Right lobe of liver (tissue), 6 donors: Measurements from ENCODE around the gene COIL. TPM values are rescaled to one million over a fixed set of nuclear protein-coding genes. Genes with fewer than 3 reads are reported as not detected.
A peak's percentile ranks its signal among the peaks of the same experiment; 100 is the strongest.

Source experiments
- ATAC-seq, 4 donors: fragments of 200-7000 bp; cut with Tn5 transposase; one replicate each; pipeline ENCODE4 v1.9.1; 2020; ENCODE audit warnings: mild to moderate bottlenecking in 4 of 4, moderate library complexity in 4 of 4
- DNase-seq, 3 donors: peaks; one replicate each; pipeline ENCODE4 v3.0.0-alpha.2; 2020
- H3K27ac ChIP-seq, 3 donors: fragments of 200-600 bp; one replicate each; pipeline ENCODE4 v1.8.0; 2022
- H3K27me3 ChIP-seq, 2 donors: fragments of 200-600 bp; one replicate each; pipeline ENCODE4 v1.8.0; 2022
- H3K36me3 ChIP-seq, 4 donors: fragments of 200-600 bp; sonication (generic) in 1 of 4; one replicate each; pipeline versions ENCODE4 v1.5.1 to v1.8.0; 2017 to 2022; ENCODE audit warnings: control low read depth in 1 of 4
- H3K4me1 ChIP-seq, 4 donors: fragments of 200-600 bp; sonication (generic) in 1 of 4; one replicate each; pipeline versions ENCODE4 v1.5.1 to v1.8.0; 2017 to 2022; ENCODE audit warnings: control low read depth in 1 of 4
- H3K4me3 ChIP-seq, 3 donors: fragments of 200-600 bp; one replicate each; pipeline ENCODE4 v1.8.0; 2022
- H3K9me3 ChIP-seq, 4 donors: fragments of 200-600 bp; sonication (generic) in 1 of 4; one replicate each; pipeline versions ENCODE4 v1.5.1 to v1.8.0; 2017 to 2022; ENCODE audit warnings: control low read depth in 1 of 4
- POLR2A ChIP-seq: fragments of 450-650 bp; IDR thresholded peaks from one replicate; pipeline ENCODE4 v1.6.1; 2017; ENCODE audit warnings: antibody characterized with exemption, mild to moderate bottlenecking
- WGBS: methylation state at CpG from one replicate; pipeline ENCODE4 v1.1.6; 2018; ENCODE audit warnings: low coverage, low lambda C conversion rate; ENCODE audit not compliant: insufficient coverage; ENCODE audit errors: missing lambda C conversion rate; 5-methylcytosine and 5-hydroxymethylcytosine counted together
- intact Hi-C, 2 donors: fragments of 100-400 bp; cut with DNase I; formaldehyde crosslinking; loops; one replicate each; pipeline versions ENCODE4 v1.11.2 to v1.14.1; 2022
- total RNA-seq, 6 experiments: library from RNA; depleted of rRNA in 2 of 6; stranded (reverse); fragments of >200 nt in 2 of 6; fragmentation: NEBNext Ultra II Directional in 3 of 6; extraction: Animal tissue kit (Norgen Biotek cat#: 25700) in 3 of 6; gene quantifications; one replicate each; pipeline versions ENCODE4 v1.1.0 to v1.2.4, GENCODE V29; 2016 to 2023
- TF ChIP-seq, protein P1 (sequence below), 4 donors: fragments of 200-600 bp in 3 of 4; fragments of 450-650 bp in 1 of 4; IDR thresholded peaks; one replicate each; pipeline versions ENCODE4 v1.5.1 to v1.8.0; 2016 to 2022; ENCODE audit warnings: antibody characterized with exemption in 4 of 4, mild to moderate bottlenecking in 2 of 4
- donor health status: DM: no; HTN: yes; CAD: no.
- donor health status: DM: no; HTN: no; CAD: no.
- donor health status: DM: no; HTN: no; CAD: no.
- donor health status: DM: no; HTN: yes; CAD: no.
- donor health status: DM: no; HTN: yes; CAD: no.

The COIL gene
- total RNA-seq, 6 experiments from 2014 or later, result 5.5 to 7.1 (median 6.5) TPM

DNA sequence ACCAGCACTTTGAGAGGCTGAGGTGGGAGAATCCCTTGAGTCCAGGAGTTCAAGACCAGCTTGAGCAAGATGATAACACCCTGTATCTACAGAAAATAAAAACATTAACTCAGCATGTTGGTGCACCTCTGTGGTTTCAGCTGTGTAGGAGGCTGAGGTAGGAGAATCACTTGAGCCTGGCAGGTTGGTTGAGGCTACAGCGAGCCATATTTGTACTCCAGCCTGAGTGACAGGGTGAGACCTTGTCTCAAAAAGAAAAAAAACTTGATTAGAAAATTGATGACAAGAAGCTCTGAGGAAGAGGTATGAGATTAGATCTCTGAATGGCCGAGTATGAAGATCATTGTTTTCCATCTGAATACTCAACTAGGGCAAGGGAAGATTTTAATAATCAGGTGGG lies 48.1 kb upstream of the COIL start:
- Histone ChIP-seq H3K4me1 (no peaks in the 10 kb centered on the region), H3K27me3 (no peaks in the 10 kb centered on the region), H3K9me3 (peaks cover 0 to 5% (median 0%) of the 10 kb centered on the region in 4 donors), H3K36me3 (no peaks in the 10 kb centered on the region), H3K27ac (no peak overlapping the region), H3K4me3 (no peak overlapping the region)
- intact Hi-C loops, result no loop called here
- ATAC-seq (no peak), DNase-seq (no peak)
- TF ChIP-seq POLR2A, result no peak
- TF ChIP-seq, protein P1, sequence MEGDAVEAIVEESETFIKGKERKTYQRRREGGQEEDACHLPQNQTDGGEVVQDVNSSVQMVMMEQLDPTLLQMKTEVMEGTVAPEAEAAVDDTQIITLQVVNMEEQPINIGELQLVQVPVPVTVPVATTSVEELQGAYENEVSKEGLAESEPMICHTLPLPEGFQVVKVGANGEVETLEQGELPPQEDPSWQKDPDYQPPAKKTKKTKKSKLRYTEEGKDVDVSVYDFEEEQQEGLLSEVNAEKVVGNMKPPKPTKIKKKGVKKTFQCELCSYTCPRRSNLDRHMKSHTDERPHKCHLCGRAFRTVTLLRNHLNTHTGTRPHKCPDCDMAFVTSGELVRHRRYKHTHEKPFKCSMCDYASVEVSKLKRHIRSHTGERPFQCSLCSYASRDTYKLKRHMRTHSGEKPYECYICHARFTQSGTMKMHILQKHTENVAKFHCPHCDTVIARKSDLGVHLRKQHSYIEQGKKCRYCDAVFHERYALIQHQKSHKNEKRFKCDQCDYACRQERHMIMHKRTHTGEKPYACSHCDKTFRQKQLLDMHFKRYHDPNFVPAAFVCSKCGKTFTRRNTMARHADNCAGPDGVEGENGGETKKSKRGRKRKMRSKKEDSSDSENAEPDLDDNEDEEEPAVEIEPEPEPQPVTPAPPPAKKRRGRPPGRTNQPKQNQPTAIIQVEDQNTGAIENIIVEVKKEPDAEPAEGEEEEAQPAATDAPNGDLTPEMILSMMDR (IDR thresholded peaks at IDR 0.05), result no peak
- WGBS, result 66% methylated on average over 2 of the region's 2 CpGs

DNA sequence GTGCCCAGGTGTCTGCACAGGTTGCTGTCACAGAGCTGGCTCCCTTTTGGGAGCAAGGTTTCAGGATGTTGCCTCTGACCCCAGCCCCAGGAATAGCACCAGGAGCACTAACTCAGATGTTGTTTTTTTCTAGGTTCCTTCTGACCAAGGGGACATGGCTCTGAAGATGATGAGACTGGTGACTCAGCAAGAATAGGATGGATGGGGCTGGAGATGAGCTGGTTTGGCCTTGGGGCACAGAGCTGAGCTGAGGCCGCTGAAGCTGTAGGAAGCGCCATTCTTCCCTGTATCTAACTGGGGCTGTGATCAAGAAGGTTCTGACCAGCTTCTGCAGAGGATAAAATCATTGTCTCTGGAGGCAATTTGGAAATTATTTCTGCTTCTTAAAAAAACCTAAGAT lies 45.2 kb upstream of the COIL start:
- no peaks in the 10 kb centered on the region for H3K27me3 ChIP-seq
- H3K9me3 ChIP-seq, result no peaks in the 10 kb centered on the region
- H3K36me3 ChIP-seq, result peaks cover 0 to 18% (median 0%) of the 10 kb centered on the region in 4 donors
- H3K27ac ChIP-seq, result no peak overlapping the region
- intact Hi-C loops, result no loop called here
- no peaks in the 10 kb centered on the region for H3K4me1 ChIP-seq
- ATAC-seq (no peak), DNase-seq (no peak)
- no peak overlapping the region for H3K4me3 ChIP-seq
- 94% methylated on average over 2 of the region's 2 CpGs for WGBS
- TF ChIP-seq, protein P1 (IDR thresholded peaks at IDR 0.05), result no peak
- no peak for TF ChIP-seq POLR2A

DNA sequence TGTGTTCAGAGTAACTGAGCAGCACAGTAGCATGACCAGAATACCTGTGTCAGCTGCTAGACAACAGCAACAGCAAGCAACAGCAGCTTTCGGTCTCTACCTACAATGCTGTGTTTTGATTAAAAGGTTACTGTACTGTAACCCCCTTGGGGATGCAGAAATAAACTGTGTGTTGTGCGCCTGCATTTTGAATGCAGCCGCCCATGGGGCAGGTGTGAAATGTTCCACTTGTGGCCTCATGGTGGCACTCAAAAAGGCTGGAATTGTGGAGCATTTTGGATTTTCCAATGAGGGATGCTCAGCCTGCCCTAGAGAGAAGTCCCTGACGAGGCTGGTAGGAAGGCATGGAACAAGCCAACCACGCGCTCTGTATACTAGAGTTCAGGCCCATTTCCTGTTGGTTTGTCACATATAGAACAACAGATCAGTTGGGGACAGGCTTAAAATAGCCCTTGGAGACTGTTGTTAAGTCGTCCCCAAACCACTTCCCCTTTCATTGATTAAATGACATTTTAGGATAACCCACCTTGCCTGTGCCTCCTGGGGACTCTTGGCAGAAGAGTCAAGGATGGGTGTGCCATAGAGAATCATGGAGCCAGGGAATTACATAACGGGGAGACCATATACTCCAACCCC lies 44.2 kb upstream of the COIL start:
- DNase-seq, result no peak
- Histone ChIP-seq H3K36me3 (peaks cover 0 to 18% (median 0%) of the 10 kb centered on the region in 4 donors), H3K27ac (no peak overlapping the region), H3K4me1 (no peaks in the 10 kb centered on the region), H3K4me3 (no peak overlapping the region), H3K9me3 (no peaks in the 10 kb centered on the region), H3K27me3 (no peaks in the 10 kb centered on the region)
- WGBS, result 60% methylated on average over 7 of the region's 8 CpGs
- intact Hi-C loops, result no loop called here
- TF ChIP-seq, protein P1 (IDR thresholded peaks at IDR 0.05), result peak; percentile 32 to 51 (median 41)
- no peak for TF ChIP-seq POLR2A
- peak; percentile 56 to 75 (median 65) for ATAC-seq

GRCh38 chr17:57002904-57003303 lies 42.1 kb upstream of the COIL start:
- no peaks in the 10 kb centered on the region for H3K4me1 ChIP-seq
- no peak overlapping the region for H3K4me3 ChIP-seq
- H3K27ac ChIP-seq, result no peak overlapping the region
- intact Hi-C loops, result no loop called here
- WGBS, result 90% methylated on average over 5 of the region's 5 CpGs
- ATAC-seq (no peak), DNase-seq (no peak)
- no peaks in the 10 kb centered on the region for H3K27me3 ChIP-seq
- no peaks in the 10 kb centered on the region for H3K9me3 ChIP-seq
- TF ChIP-seq POLR2A, result no peak
- TF ChIP-seq, protein P1 (IDR thresholded peaks at IDR 0.05), result no peak
- peaks cover 0 to 18% (median 0%) of the 10 kb centered on the region in 4 donors for H3K36me3 ChIP-seq
